ENCODE measurements around the gene OPTC. TPM values are rescaled to one million over a fixed set of nuclear protein-coding genes. Genes with fewer than 3 reads are reported as not detected.

The OPTC gene
- polyA plus RNA-seq, 1 donor from 2014 or later = not detected

DNA sequence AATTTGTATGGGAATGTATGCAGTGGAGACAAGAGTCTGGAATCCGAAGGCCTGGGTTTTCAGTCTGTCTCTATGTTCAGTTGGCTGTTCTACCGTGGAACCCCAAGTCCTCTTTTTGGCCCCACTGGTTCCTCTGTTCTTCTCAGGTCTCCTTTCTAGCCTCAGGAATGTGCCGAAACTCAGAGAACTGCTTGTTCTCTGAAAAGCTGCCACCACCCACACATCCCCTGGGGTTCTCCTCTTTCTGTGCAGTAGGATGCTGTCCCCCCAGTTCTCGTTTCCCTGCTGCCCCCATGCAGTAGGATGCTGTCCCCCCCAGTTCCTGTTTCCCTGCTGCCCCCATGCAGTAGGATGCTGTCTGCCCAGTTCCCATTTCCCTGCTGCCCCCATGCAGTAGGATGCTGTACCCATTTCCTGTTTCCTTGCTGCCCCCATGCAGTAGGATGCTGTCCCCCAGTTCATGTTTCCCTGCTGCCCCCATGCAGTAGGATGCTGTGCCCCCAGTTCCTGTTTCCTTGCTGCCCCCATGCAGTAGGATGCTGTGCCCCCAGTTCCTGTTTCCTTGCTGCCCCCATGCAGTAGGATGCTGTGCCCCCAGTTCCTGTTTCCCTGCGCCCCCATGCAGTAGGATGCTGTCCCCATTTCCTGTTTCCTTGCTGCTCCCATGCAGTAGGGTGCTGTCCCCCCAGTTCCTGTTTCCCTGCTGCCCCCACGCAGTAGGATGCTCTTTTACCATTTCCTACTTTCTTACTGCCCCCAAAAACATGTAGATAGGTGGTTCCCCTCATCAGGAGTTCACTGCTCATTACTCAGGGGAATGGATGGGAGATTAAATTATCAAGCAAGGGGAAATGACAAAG lies 35.3 kb downstream of the OPTC start:
- Histone ChIP-seq H3K9me3 (ENCODE audit: low read length) (no peaks in the 10 kb centered on the region), H3K9ac (ENCODE audit: low read length) (no peak overlapping the region), H3K36me3 (ENCODE audit: insufficient read depth, low read length) (no peaks in the 10 kb centered on the region), H3K4me3 (ENCODE audit: low read length) (no peak overlapping the region), H3K9me2 (ENCODE audit: insufficient read depth, low read length) (no peaks in the 10 kb centered on the region), H3F3A (ENCODE audit: insufficient read depth, low read length, poor library complexity, severe bottlenecking) (no peaks in the 10 kb centered on the region), H3K27me3 (ENCODE audit: insufficient read depth, low read depth, low read length) (no peaks in the 10 kb centered on the region), H4K20me1 (ENCODE audit: insufficient read depth) (no peaks in the 10 kb centered on the region), H3K79me2 (replicated peaks; ENCODE audit: insufficient read depth, low read length) (no peaks in the 10 kb centered on the region), H3K4me2 (ENCODE audit: low read length) (no peak overlapping the region), H2AFZ (ENCODE audit: low read depth, low read length) (no peak overlapping the region), H3K27ac (ENCODE audit: low read length) (no peak overlapping the region)
- TF ChIP-seq, protein P1, sequence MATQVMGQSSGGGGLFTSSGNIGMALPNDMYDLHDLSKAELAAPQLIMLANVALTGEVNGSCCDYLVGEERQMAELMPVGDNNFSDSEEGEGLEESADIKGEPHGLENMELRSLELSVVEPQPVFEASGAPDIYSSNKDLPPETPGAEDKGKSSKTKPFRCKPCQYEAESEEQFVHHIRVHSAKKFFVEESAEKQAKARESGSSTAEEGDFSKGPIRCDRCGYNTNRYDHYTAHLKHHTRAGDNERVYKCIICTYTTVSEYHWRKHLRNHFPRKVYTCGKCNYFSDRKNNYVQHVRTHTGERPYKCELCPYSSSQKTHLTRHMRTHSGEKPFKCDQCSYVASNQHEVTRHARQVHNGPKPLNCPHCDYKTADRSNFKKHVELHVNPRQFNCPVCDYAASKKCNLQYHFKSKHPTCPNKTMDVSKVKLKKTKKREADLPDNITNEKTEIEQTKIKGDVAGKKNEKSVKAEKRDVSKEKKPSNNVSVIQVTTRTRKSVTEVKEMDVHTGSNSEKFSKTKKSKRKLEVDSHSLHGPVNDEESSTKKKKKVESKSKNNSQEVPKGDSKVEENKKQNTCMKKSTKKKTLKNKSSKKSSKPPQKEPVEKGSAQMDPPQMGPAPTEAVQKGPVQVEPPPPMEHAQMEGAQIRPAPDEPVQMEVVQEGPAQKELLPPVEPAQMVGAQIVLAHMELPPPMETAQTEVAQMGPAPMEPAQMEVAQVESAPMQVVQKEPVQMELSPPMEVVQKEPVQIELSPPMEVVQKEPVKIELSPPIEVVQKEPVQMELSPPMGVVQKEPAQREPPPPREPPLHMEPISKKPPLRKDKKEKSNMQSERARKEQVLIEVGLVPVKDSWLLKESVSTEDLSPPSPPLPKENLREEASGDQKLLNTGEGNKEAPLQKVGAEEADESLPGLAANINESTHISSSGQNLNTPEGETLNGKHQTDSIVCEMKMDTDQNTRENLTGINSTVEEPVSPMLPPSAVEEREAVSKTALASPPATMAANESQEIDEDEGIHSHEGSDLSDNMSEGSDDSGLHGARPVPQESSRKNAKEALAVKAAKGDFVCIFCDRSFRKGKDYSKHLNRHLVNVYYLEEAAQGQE (IDR thresholded peaks at IDR 0.05; ENCODE audit: borderline replicate concordance) = no peak
- TF ChIP-seq EZH2 (IDR thresholded peaks at IDR 0.05; ENCODE audit: borderline replicate concordance, insufficient read depth, low read length, poor library complexity, severe bottlenecking) (no peak), MXI1 (conservative IDR thresholded peaks at IDR 0.05; ENCODE audit: poor library complexity, severe bottlenecking) (no peak), RAD21 (conservative IDR thresholded peaks at IDR 0.05) (no peak), TAF1 (IDR thresholded peaks at IDR 0.05; ENCODE audit: low read depth) (no peak), SMC3 (conservative IDR thresholded peaks at IDR 0.05; ENCODE audit: poor library complexity) (no peak), POLR2AphosphoS5 (IDR thresholded peaks at IDR 0.05) (no peak), EP300 (conservative IDR thresholded peaks at IDR 0.05; ENCODE audit: poor library complexity, severe bottlenecking) (no peak)
- TF ChIP-seq, protein P2, sequence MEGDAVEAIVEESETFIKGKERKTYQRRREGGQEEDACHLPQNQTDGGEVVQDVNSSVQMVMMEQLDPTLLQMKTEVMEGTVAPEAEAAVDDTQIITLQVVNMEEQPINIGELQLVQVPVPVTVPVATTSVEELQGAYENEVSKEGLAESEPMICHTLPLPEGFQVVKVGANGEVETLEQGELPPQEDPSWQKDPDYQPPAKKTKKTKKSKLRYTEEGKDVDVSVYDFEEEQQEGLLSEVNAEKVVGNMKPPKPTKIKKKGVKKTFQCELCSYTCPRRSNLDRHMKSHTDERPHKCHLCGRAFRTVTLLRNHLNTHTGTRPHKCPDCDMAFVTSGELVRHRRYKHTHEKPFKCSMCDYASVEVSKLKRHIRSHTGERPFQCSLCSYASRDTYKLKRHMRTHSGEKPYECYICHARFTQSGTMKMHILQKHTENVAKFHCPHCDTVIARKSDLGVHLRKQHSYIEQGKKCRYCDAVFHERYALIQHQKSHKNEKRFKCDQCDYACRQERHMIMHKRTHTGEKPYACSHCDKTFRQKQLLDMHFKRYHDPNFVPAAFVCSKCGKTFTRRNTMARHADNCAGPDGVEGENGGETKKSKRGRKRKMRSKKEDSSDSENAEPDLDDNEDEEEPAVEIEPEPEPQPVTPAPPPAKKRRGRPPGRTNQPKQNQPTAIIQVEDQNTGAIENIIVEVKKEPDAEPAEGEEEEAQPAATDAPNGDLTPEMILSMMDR (IDR thresholded peaks at IDR 0.05; ENCODE audit: poor library complexity, severe bottlenecking) = no peak

DNA sequence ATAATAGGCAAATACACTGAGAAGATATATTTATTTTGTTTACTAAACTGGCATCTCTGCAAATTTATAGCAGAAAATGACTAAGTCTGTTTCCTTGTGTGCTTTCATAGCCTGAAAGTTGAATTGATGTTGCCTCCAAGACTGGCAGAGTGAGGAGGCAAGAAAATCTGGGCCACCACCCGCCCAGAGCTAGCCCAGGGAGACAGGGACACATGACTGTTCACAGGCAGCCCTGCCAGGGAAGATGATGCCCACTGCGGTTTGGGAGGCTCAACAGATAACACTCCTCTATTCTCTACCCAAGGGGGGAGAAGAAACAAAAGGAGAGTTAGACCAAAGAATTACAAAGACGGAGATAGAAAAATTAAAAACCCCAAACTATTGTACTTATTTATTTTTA lies 37.1 kb downstream of the OPTC start:
- Histone ChIP-seq H3K9me2 (ENCODE audit: insufficient read depth, low read length) (no peaks in the 10 kb centered on the region), H3K9ac (ENCODE audit: low read length) (no peak overlapping the region), H4K20me1 (ENCODE audit: insufficient read depth) (no peaks in the 10 kb centered on the region), H3K79me2 (replicated peaks; ENCODE audit: insufficient read depth, low read length) (no peaks in the 10 kb centered on the region), H3K27ac (ENCODE audit: low read length) (no peak overlapping the region), H3K9me3 (ENCODE audit: low read length) (no peaks in the 10 kb centered on the region), H3K27me3 (ENCODE audit: insufficient read depth, low read depth, low read length) (no peaks in the 10 kb centered on the region), H3K36me3 (ENCODE audit: insufficient read depth, low read length) (no peaks in the 10 kb centered on the region), H3K4me2 (ENCODE audit: low read length) (no peak overlapping the region), H3F3A (ENCODE audit: insufficient read depth, low read length, poor library complexity, severe bottlenecking) (no peaks in the 10 kb centered on the region), H3K4me3 (ENCODE audit: low read length) (no peak overlapping the region), H2AFZ (ENCODE audit: low read depth, low read length) (no peak overlapping the region)
- TF ChIP-seq EZH2 (IDR thresholded peaks at IDR 0.05; ENCODE audit: borderline replicate concordance, insufficient read depth, low read length, poor library complexity, severe bottlenecking) = no peak
- TF ChIP-seq, protein P2 (IDR thresholded peaks at IDR 0.05; ENCODE audit: poor library complexity, severe bottlenecking) = no peak
- TF ChIP-seq MXI1 (conservative IDR thresholded peaks at IDR 0.05; ENCODE audit: poor library complexity, severe bottlenecking) = no peak
- no peak for TF ChIP-seq RAD21 (conservative IDR thresholded peaks at IDR 0.05)
- TF ChIP-seq, protein P1 (IDR thresholded peaks at IDR 0.05; ENCODE audit: borderline replicate concordance) = no peak
- TF ChIP-seq SMC3 (conservative IDR thresholded peaks at IDR 0.05; ENCODE audit: poor library complexity) = no peak
- TF ChIP-seq TAF1 (IDR thresholded peaks at IDR 0.05; ENCODE audit: low read depth) = no peak
